OCI-LY1 (cell line): Measurements from ENCODE around the gene RPH3AL.

Experiments used
- CTCF ChIP-seq: fragments of 200-600 bp; sonication (generic), shearing (Covaris generic); IDR thresholded peaks from 2 replicates; pipeline ENCODE4 v1.5.1; 2017; ENCODE audit warnings: mild to moderate bottlenecking, antibody characterized with exemption, low read length, moderate library complexity, mixed read lengths
- EZH2 ChIP-seq: fragments of 200-600 bp; sonication (generic), shearing (Covaris generic); IDR thresholded peaks from 2 replicates; pipeline ENCODE4 v1.8.0; 2017; ENCODE audit warnings: borderline replicate concordance, mixed run types, mild to moderate bottlenecking, antibody characterized with exemption, low read length, moderate library complexity, mixed read lengths

DNA sequence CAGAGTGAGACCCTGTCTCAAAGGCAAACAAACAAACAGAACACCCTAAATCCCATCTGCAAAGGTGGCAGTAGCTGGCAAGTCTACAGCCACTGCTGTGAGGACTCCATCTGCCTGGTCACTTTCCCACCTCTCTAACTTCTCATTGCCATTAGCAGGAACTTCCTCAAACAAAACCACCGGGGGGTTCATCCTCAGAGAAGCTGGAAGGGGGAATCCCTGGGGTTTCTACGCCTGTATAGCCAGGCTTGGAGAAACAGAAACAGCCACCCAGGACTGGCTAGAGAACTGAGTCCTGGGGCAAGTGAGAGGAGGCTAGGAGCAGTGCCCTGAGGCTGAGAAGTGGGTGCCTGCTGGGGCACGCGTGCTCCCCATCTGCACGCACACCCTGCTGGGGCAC lies 7.3 kb downstream of the RPH3AL start:
- TF ChIP-seq CTCF, result no peak
- TF ChIP-seq EZH2, result no peak
